OCI-LY3 (cell line): ENCODE data around the gene SPOPL.

Source experiments
- EZH2phosphoT487 ChIP-seq: fragments of 200-600 bp; shearing (Covaris generic); IDR thresholded peaks from 2 replicates; pipeline ENCODE4 v1.6.1; 2018; ENCODE audit warnings: antibody characterized with exemption, mixed run types, low read depth
- TF ChIP-seq, protein P1 (sequence below): fragments of 200-600, 300-600 bp; sonication (generic); IDR thresholded peaks from 2 replicates; pipeline ENCODE4 v1.5.1; 2014; ENCODE audit warnings: antibody characterized with exemption, low read length, low read depth

DNA sequence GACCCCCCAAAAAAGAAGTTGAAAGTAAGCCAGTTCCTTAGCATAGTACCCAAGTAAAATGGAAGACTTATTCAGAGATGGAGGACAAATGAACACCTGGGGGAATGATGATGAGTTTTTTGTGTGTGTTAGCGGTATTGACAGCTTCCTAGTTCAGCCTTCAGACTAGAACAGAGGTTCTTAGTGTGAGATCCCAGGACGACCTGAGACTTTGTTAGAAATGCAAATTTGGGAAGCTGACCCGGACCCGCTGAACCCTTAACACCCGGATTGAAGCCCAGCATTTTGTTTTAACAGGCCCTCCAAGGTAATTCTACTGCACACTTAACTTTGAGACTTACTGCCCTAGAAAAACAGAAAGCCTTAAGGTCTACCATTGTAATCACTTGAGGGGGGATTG is 20.3 kb downstream of the SPOPL start:
- TF ChIP-seq, protein P1, sequence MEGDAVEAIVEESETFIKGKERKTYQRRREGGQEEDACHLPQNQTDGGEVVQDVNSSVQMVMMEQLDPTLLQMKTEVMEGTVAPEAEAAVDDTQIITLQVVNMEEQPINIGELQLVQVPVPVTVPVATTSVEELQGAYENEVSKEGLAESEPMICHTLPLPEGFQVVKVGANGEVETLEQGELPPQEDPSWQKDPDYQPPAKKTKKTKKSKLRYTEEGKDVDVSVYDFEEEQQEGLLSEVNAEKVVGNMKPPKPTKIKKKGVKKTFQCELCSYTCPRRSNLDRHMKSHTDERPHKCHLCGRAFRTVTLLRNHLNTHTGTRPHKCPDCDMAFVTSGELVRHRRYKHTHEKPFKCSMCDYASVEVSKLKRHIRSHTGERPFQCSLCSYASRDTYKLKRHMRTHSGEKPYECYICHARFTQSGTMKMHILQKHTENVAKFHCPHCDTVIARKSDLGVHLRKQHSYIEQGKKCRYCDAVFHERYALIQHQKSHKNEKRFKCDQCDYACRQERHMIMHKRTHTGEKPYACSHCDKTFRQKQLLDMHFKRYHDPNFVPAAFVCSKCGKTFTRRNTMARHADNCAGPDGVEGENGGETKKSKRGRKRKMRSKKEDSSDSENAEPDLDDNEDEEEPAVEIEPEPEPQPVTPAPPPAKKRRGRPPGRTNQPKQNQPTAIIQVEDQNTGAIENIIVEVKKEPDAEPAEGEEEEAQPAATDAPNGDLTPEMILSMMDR = no peak
- TF ChIP-seq EZH2phosphoT487 = no peak
